ENCODE results near the gene GFRA4.
A peak's percentile ranks its signal among the peaks of the same experiment; 100 is the strongest.

Gene GFRA4

GRCh38 chr20:3614466-3614865 lies 48.7 kb downstream of the GFRA4 start:
- DNase-seq = no peak

- peak; percentile 14 for DNase-seq
Observed at GRCh38 chr20:3613821-3614440, 49.3 kb downstream of the GFRA4 start.

GRCh38 chr20:3612795-3613572 lies 50.2 kb downstream of the GFRA4 start:
- no peak for DNase-seq

GRCh38 chr20:3611901-3612300 lies 51.3 kb downstream of the GFRA4 start:
- no peak for DNase-seq

Measured in amniotic stem cell (primary cell).